CD8-positive, alpha-beta memory T cell (primary cell): Measurements from ENCODE around the gene YKT6. TPM values are rescaled to one million over a fixed set of nuclear protein-coding genes. Genes with fewer than 3 reads are reported as not detected.
"Not testable (repeated sequence)": the region's sequence is repeated elsewhere in the genome, so short reads cannot be mapped to it uniquely, and the experiment has no call there.

ENCODE experiments used
- CTCF ChIA-PET: fragments of 350-600 bp; sonication (Branson Sonifier 250); formaldehyde crosslinking; loops from one replicate; lab custom pipeline; 2021; ENCODE audit warnings: antibody characterized with exemption; lab: Charles Lee
- POLR2A ChIA-PET: fragments of 350-600 bp; sonication (Branson Sonifier 250); formaldehyde crosslinking; loops from one replicate; lab custom pipeline; 2021; ENCODE audit warnings: antibody characterized with exemption; lab: Charles Lee
- DNase-seq, 5 donors: peaks; one replicate each; pipeline versions ENCODE4 v3.0.0 to v3.0.0-alpha.2; 2020 to 2022; ENCODE audit warnings: mixed read lengths in 1 of 5
- H3K27ac ChIP-seq: one replicate; pipeline ENCODE4 v1.7.0; 2013; ENCODE audit warnings: low read depth, mild to moderate bottlenecking, low read length, moderate library complexity
- H3K27me3 ChIP-seq: 2 replicates; pipeline ENCODE4 v1.7.0; 2013; ENCODE audit warnings: low read length, mild to moderate bottlenecking; ENCODE audit not compliant: insufficient read depth, poor library complexity, severe bottlenecking
- H3K36me3 ChIP-seq: 2 replicates; pipeline ENCODE4 v1.7.0; 2013; ENCODE audit warnings: mild to moderate bottlenecking, low read length, moderate library complexity; ENCODE audit not compliant: insufficient read depth
- H3K4me1 ChIP-seq: 2 replicates; pipeline ENCODE4 v1.7.0; 2013; ENCODE audit warnings: mild to moderate bottlenecking, low read length, moderate library complexity; ENCODE audit not compliant: insufficient read depth
- H3K4me3 ChIP-seq: 2 replicates; pipeline ENCODE4 v1.7.0; 2013; ENCODE audit warnings: mild to moderate bottlenecking, low read length
- H3K9me3 ChIP-seq: 2 replicates; pipeline ENCODE4 v1.7.0; 2013; ENCODE audit warnings: mild to moderate bottlenecking, low read length
- H3K27ac Mint-ChIP-seq, 8 donors: one replicate each; pipeline ENCODE4 v1.8.0; 2020 to 2021; ENCODE audit warnings: mixed read lengths in 8 of 8, mild to moderate bottlenecking in 6 of 8, inconsistent platforms in 3 of 8, moderate library complexity in 3 of 8
- H3K27me3 Mint-ChIP-seq, 2 donors: one replicate each; pipeline ENCODE4 v1.8.0; 2020 to 2021; ENCODE audit warnings: mixed read lengths in 2 of 2, mild to moderate bottlenecking in 1 of 2, moderate library complexity in 1 of 2
- H3K36me3 Mint-ChIP-seq, 3 donors: one replicate each; pipeline ENCODE4 v1.8.0; 2020 to 2021; ENCODE audit warnings: mixed read lengths in 3 of 3, inconsistent platforms in 1 of 3, mild to moderate bottlenecking in 1 of 3
- H3K4me1 Mint-ChIP-seq, 3 donors: one replicate each; pipeline ENCODE4 v1.8.0; 2020 to 2021; ENCODE audit warnings: mixed read lengths in 3 of 3, inconsistent platforms in 1 of 3, mild to moderate bottlenecking in 1 of 3
- H3K4me3 Mint-ChIP-seq, 7 donors: one replicate each; pipeline ENCODE4 v1.8.0; 2020 to 2021; ENCODE audit warnings: mixed read lengths in 7 of 7, mild to moderate bottlenecking in 6 of 7, moderate library complexity in 4 of 7, inconsistent platforms in 2 of 7
- H3K9me3 Mint-ChIP-seq, 5 donors: one replicate each; pipeline ENCODE4 v1.8.0; 2020 to 2022; ENCODE audit warnings: mixed read lengths in 5 of 5, mild to moderate bottlenecking in 3 of 5, moderate library complexity in 2 of 5, inconsistent platforms in 1 of 5
- polyA plus RNA-seq: library from polyadenylated mRNA; unstranded; fragments of 300-500 nt; fragmentation: Illumina TruSeq; gene quantifications from one replicate; pipeline ENCODE4 v1.2.3, GENCODE V29; 2021
- total RNA-seq, 2 experiments: library from RNA; stranded (reverse); gene quantifications; one replicate each; pipeline ENCODE4 v1.2.3, GENCODE V29; 2021

YKT6 gene
- total and polyA plus RNA-seq, 3 experiments from 2014 or later: 44.9 to 94.6 (median 92.6) TPM

DNA sequence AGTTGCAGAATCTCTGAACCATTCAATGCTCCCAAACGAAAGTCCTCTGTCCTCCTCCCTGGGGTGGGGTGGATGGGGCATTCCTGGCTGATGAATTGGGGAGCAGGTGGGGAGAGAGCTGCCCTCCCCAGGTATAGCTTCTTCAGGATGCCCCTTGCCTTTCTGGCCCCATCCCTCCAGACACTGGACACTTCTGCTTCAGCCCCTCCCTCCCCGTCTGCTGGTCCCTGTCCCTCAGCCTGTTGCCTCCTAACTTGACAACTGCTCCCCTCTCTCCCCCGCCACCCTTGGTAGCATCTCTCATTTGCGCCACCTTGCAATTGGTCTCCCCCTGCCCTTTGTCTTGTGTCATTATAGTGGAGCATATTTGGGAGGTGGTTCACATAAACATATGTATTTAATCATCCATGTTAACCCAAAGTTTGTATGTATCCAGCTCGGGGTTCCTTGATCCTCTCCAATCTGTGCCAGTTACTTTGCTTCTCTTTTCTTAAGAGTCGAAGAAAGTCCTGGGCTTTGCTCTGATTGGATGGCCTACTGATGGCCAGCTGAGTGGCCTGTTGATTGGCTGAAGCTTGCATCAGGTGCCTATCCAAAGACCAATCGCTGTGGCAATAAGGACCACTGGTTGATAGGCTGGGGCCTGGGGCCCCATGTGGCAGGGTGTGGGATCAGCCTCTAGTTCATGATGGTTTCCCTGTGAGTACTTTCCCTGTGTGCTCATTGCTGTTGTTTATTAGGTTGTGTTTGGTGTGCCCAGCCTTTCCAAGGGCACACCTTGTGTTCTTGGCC, 7.6 kb upstream of the YKT6 start:
- H3K36me3 ChIP-seq: no peaks in the 10 kb centered on the region
- CTCF ChIA-PET: no interaction called here
- H3K27ac Mint-ChIP-seq: no peak overlapping the region
- H3K9me3 ChIP-seq: no peaks in the 10 kb centered on the region
- H3K27me3 Mint-ChIP-seq: peaks cover 13 to 37% of the 10 kb centered on the region in 2 donors
- DNase-seq: no peak
- no peak overlapping the region for H3K4me3 Mint-ChIP-seq
- no peaks in the 10 kb centered on the region for H3K4me1 ChIP-seq
- no peak overlapping the region for H3K4me3 ChIP-seq
- peaks cover 5% of the 10 kb centered on the region for H3K27me3 ChIP-seq
- H3K4me1 Mint-ChIP-seq: no peaks in the 10 kb centered on the region
- no peaks in the 10 kb centered on the region for H3K9me3 Mint-ChIP-seq
- no peak overlapping the region for H3K27ac ChIP-seq
- POLR2A ChIA-PET: no interaction called here
- H3K36me3 Mint-ChIP-seq: no peaks in the 10 kb centered on the region

DNA sequence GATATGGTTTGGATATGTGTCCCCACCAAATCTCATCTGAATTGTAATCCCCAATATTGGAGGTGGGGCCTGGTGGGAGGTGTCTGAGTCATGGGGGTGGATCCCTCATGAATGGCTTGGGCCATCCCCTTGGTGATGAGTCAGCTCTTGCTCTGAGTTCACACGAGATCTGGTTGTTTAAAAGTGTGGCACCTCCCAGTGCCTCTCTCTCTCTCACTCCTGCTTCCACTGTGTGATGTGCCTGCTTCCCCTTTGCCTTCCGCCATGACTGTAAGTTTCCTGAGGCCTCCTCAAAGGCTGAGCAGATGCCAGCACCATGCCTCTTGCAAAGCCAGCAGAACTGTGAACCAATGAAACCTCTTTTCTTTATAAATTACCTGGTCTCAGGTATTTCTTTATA, 6.7 kb upstream of the YKT6 start:
- Mint-ChIP-seq H3K27me3 (peaks cover 13 to 37% of the 10 kb centered on the region in 2 donors), H3K9me3 (no peaks in the 10 kb centered on the region), H3K4me1 (no peaks in the 10 kb centered on the region), H3K36me3 (no peaks in the 10 kb centered on the region), H3K27ac (no peak overlapping the region), H3K4me3 (no peak overlapping the region)
- H3K9me3 ChIP-seq: no peaks in the 10 kb centered on the region
- no peaks in the 10 kb centered on the region for H3K4me1 ChIP-seq
- no peak overlapping the region for H3K27ac ChIP-seq
- DNase-seq: no peak
- H3K27me3 ChIP-seq: peaks cover 5% of the 10 kb centered on the region
- CTCF ChIA-PET: no interaction called here
- no peaks in the 10 kb centered on the region for H3K36me3 ChIP-seq
- POLR2A ChIA-PET: no interaction called here
- no peak overlapping the region for H3K4me3 ChIP-seq

DNA sequence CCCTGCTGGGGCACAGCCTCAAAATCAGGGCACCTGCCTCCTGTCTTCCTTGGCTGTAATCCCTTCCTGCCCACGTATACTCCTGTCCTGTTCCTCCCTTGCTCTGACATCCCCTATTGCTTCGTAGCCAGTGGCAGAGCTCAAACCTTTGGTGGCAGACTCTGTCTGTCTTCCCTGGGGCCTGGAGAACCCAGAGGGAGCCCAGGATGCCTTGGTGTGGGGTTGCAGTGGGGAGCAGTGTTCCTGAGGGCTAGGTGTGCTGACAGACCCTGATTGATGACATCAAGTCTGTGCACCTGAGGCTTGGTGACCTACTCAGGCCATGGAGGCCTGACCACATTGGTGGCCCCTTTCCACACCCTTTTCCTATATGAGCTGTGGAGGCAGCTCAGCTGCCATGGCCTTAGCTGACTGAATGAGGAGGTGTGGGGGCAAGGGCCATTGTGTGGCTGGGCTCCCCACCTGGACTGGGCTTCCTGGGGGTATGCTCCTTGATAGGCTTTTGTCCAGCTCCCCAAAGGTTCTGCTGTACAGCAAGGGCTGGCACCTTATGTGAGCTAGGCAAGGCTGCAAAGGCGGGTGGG, 6.1 kb upstream of the YKT6 start:
- CTCF ChIA-PET: no interaction called here
- no peak overlapping the region for H3K4me3 ChIP-seq
- H3K36me3 Mint-ChIP-seq: no peaks in the 10 kb centered on the region
- no peak overlapping the region for H3K4me3 Mint-ChIP-seq
- no peak overlapping the region for H3K27ac ChIP-seq
- DNase-seq: no peak
- H3K27me3 ChIP-seq: peaks cover 5% of the 10 kb centered on the region
- POLR2A ChIA-PET: no interaction called here
- no peaks in the 10 kb centered on the region for H3K9me3 Mint-ChIP-seq
- peaks cover 13 to 37% of the 10 kb centered on the region in 2 donors for H3K27me3 Mint-ChIP-seq
- H3K27ac Mint-ChIP-seq: no peak overlapping the region
- no peaks in the 10 kb centered on the region for H3K9me3 ChIP-seq
- H3K4me1 ChIP-seq: no peaks in the 10 kb centered on the region
- no peaks in the 10 kb centered on the region for H3K36me3 ChIP-seq
- H3K4me1 Mint-ChIP-seq: no peaks in the 10 kb centered on the region

- Histone ChIP-seq H3K4me3 (no peak overlapping the region), H3K9me3 (no peaks in the 10 kb centered on the region), H3K36me3 (no peaks in the 10 kb centered on the region), H3K27me3 (peaks cover 5% of the 10 kb centered on the region), H3K4me1 (no peaks in the 10 kb centered on the region), H3K27ac (no peak overlapping the region)
- ChIA-PET CTCF (no interaction called here), POLR2A (no interaction called here)
- H3K36me3 Mint-ChIP-seq: no peaks in the 10 kb centered on the region
- DNase-seq: no peak
- H3K27ac Mint-ChIP-seq: no peak overlapping the region
- no peak overlapping the region for H3K4me3 Mint-ChIP-seq
- H3K4me1 Mint-ChIP-seq: peaks cover 0 to under 1% (median 0%) of the 10 kb centered on the region in 3 donors
- no peaks in the 10 kb centered on the region for H3K9me3 Mint-ChIP-seq
- peaks cover 13 to 32% of the 10 kb centered on the region in 2 donors for H3K27me3 Mint-ChIP-seq
These were observed 4.9 kb upstream of the YKT6 start for GRCh38 chr7:44195889-44196288.

GRCh38 chr7:44196450-44196872, 4.3 kb upstream of the YKT6 start:
- H3K27ac ChIP-seq: no peak overlapping the region
- peak in 2 of 5 donors; percentile 20 to 31 for DNase-seq
- Mint-ChIP-seq H3K27ac (no peak overlapping the region), H3K4me1 (peaks cover 1 to 5% (median 2%) of the 10 kb centered on the region in 3 donors), H3K27me3 (peaks cover 13 to 32% of the 10 kb centered on the region in 2 donors), H3K9me3 (no peaks in the 10 kb centered on the region), H3K36me3 (no peaks in the 10 kb centered on the region), H3K4me3 (peak overlapping the region in 1 of 7 donors; percentile 25)
- H3K9me3 ChIP-seq: no peaks in the 10 kb centered on the region
- peaks cover 5% of the 10 kb centered on the region for H3K27me3 ChIP-seq
- POLR2A ChIA-PET: no interaction called here
- no peaks in the 10 kb centered on the region for H3K36me3 ChIP-seq
- no peak overlapping the region for H3K4me3 ChIP-seq
- CTCF ChIA-PET: interaction anchor here (1.1 to 1.5 kb wide), 2 partner anchors 22 to 176 kb away, joined by 3 to 4 read pairs; no protein-coding TSS in a partner anchor
- H3K4me1 ChIP-seq: peaks cover under 1% of the 10 kb centered on the region

DNA sequence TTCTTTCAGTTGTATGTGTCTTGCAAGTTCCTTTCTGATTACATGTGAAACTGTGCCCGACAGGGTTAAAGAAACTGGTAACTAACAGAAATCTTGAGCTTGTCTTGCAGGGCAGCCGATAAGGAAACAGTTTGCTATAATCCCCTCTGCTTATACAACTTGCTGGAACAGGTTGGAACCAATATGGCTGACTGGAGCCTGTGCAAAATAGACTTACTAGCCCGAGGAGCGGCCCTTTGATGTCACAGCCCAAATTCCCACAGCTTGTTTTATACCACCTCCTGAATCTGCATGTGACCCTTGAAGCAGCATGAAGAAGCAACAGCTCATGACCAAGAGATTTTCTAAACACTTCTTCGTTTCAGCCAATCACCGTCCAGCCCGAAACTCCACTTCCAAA, 3.3 kb upstream of the YKT6 start:
- Histone ChIP-seq H3K9me3 (no peaks in the 10 kb centered on the region), H3K4me3 (no peak overlapping the region), H3K36me3 (no peaks in the 10 kb centered on the region), H3K27ac (no peak overlapping the region), H3K4me1 (peaks cover 11% of the 10 kb centered on the region), H3K27me3 (no peaks in the 10 kb centered on the region)
- Mint-ChIP-seq H3K27ac (no peak overlapping the region), H3K36me3 (peaks cover 0 to under 1% (median 0%) of the 10 kb centered on the region in 3 donors), H3K4me3 (no peak overlapping the region), H3K9me3 (no peaks in the 10 kb centered on the region), H3K27me3 (peaks cover 8 to 29% of the 10 kb centered on the region in 2 donors), H3K4me1 (peaks cover 12 to 15% (median 12%) of the 10 kb centered on the region in 3 donors)
- CTCF ChIA-PET: interaction anchor here (1.1 to 1.5 kb wide), 2 partner anchors 21 to 177 kb away, joined by 3 to 4 read pairs; no protein-coding TSS in a partner anchor
- POLR2A ChIA-PET: no interaction called here
- DNase-seq: no peak

- H3K27ac ChIP-seq, H3K9me3 Mint-ChIP-seq, H3K27me3 ChIP-seq, H3K4me3 ChIP-seq, DNase-seq, H3K9me3 ChIP-seq, H3K36me3 ChIP-seq: not testable (repeated sequence)
- Mint-ChIP-seq H3K36me3 (peaks cover 0 to 21% (median 4%) of the 10 kb centered on the region in 3 donors), H3K27me3 (peaks cover 8 to 15% of the 10 kb centered on the region in 2 donors), H3K4me1 (peaks cover 25 to 41% (median 34%) of the 10 kb centered on the region in 3 donors), H3K4me3 (peak overlapping the region in 6 of 7 donors; percentile 3 to 51 (median 36)), H3K27ac (peak overlapping the region in 1 of 8 donors; percentile 9)
- peaks cover 14% of the 10 kb centered on the region for H3K4me1 ChIP-seq
- ChIA-PET CTCF (interaction anchor here (0.6 to 1.5 kb wide), 4 partner anchors 111 to 364 kb away, joined by 3 to 4 read pairs (median 4); no protein-coding TSS in a partner anchor), POLR2A (interaction anchor here (1.0 to 1.3 kb wide), 2 partner anchors 290 to 648 kb away, joined by 3 read pairs; partner anchors contain the start of gene H2AZ2)
These were observed 615 bp upstream of the YKT6 start for GRCh38 chr7:44200163-44200562.

- DNase-seq: no peak
- Histone ChIP-seq H3K27ac (peak overlapping the region; percentile 80), H3K4me1 (peaks cover 14% of the 10 kb centered on the region), H3K36me3 (peaks cover 21% of the 10 kb centered on the region), H3K4me3 (peak overlapping the region; percentile 82), H3K9me3 (no peaks in the 10 kb centered on the region), H3K27me3 (no peaks in the 10 kb centered on the region)
- H3K9me3 Mint-ChIP-seq: no peaks in the 10 kb centered on the region
- H3K4me3 Mint-ChIP-seq: peak overlapping the region; percentile 80 to 93 (median 84)
- H3K36me3 Mint-ChIP-seq: peaks cover 0 to 37% (median 6%) of the 10 kb centered on the region in 3 donors
- H3K27ac Mint-ChIP-seq: peak overlapping the region in 6 of 8 donors; percentile 6 to 84 (median 51)
- ChIA-PET CTCF (interaction anchor here (1.5 kb wide), 1 partner anchor 363 kb away, joined by 4 read pairs; no protein-coding TSS in a partner anchor), POLR2A (no interaction called here)
- peaks cover 27 to 45% (median 38%) of the 10 kb centered on the region in 3 donors for H3K4me1 Mint-ChIP-seq
- H3K27me3 Mint-ChIP-seq: peaks cover 6 to 11% of the 10 kb centered on the region in 2 donors
These were observed 1.0 kb downstream of the YKT6 start for GRCh38 chr7:44201813-44202212.
